ENCODE measurements around the gene GLMP. TPM values are rescaled to one million over a fixed set of nuclear protein-coding genes. Genes with fewer than 3 reads are reported as not detected.
A peak's percentile ranks its signal among the peaks of the same experiment; 100 is the strongest.

The GLMP gene
- total and polyA plus RNA-seq, 2 of the 13 experiments (the other 11 are each of a cell fraction or from before 2014, with no cell fraction given) = 44.6 to 75.8 TPM

- TF ChIP-seq E2F2 (CRISPR knock-in tag; IDR thresholded peaks at IDR 0.05; ENCODE audit: borderline replicate concordance) (no peak), ONECUT2 (CRISPR knock-in tag; IDR thresholded peaks at IDR 0.05) (no peak), PRMT3 (CRISPR knock-in tag; IDR thresholded peaks at IDR 0.05; ENCODE audit: borderline replicate concordance, low read depth) (no peak), FOXM1 (CRISPR knock-in tag; IDR thresholded peaks at IDR 0.05) (no peak), ZBTB38 (CRISPR knock-in tag; IDR thresholded peaks at IDR 0.05) (peak; percentile 26; the same call in 1 of the 2 replicates), E2F5 (CRISPR knock-in tag; conservative IDR thresholded peaks at IDR 0.05) (no peak), SYNCRIP (IDR thresholded peaks at IDR 0.05; ENCODE audit: insufficient read depth, low read depth, low read length) (no peak), ZNF24 (IDR thresholded peaks at IDR 0.05) (no peak), ZBTB34 (CRISPR knock-in tag; IDR thresholded peaks at IDR 0.05) (no peak), THRA (CRISPR knock-in tag; IDR thresholded peaks at IDR 0.05; ENCODE audit: borderline replicate concordance) (peak; percentile 21; the same call in 1 of the 2 replicates), ZNF619 (CRISPR knock-in tag; IDR thresholded peaks at IDR 0.05) (no peak), BHLHE40 (IDR thresholded peaks at IDR 0.05; ENCODE audit: low read length) (no peak), IRX3 (CRISPR knock-in tag; IDR thresholded peaks at IDR 0.05; ENCODE audit: borderline replicate concordance, low read depth) (peak; percentile 60; the same call in 1 of the 2 replicates), ZMYM2 (CRISPR knock-in tag; IDR thresholded peaks at IDR 0.05) (no peak), ZEB1 (IDR thresholded peaks at IDR 0.05; ENCODE audit: insufficient replicate concordance, low read depth) (no peak)
- TF ChIP-seq, protein P1, sequence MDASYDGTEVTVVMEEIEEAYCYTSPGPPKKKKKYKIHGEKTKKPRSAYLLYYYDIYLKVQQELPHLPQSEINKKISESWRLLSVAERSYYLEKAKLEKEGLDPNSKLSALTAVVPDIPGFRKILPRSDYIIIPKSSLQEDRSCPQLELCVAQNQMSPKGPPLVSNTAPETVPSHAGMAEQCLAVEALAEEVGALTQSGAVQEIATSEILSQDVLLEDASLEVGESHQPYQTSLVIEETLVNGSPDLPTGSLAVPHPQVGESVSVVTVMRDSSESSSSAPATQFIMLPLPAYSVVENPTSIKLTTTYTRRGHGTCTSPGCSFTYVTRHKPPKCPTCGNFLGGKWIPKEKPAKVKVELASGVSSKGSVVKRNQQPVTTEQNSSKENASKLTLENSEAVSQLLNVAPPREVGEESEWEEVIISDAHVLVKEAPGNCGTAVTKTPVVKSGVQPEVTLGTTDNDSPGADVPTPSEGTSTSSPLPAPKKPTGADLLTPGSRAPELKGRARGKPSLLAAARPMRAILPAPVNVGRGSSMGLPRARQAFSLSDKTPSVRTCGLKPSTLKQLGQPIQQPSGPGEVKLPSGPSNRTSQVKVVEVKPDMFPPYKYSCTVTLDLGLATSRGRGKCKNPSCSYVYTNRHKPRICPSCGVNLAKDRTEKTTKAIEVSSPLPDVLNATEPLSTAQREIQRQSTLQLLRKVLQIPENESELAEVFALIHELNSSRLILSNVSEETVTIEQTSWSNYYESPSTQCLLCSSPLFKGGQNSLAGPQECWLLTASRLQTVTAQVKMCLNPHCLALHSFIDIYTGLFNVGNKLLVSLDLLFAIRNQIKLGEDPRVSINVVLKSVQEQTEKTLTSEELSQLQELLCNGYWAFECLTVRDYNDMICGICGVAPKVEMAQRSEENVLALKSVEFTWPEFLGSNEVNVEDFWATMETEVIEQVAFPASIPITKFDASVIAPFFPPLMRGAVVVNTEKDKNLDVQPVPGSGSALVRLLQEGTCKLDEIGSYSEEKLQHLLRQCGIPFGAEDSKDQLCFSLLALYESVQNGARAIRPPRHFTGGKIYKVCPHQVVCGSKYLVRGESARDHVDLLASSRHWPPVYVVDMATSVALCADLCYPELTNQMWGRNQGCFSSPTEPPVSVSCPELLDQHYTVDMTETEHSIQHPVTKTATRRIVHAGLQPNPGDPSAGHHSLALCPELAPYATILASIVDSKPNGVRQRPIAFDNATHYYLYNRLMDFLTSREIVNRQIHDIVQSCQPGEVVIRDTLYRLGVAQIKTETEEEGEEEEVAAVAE (CRISPR knock-in tag; IDR thresholded peaks at IDR 0.05; ENCODE audit: borderline replicate concordance) = peak; percentile 35; the same call in 1 of the 2 replicates
- TF ChIP-seq, protein P2, sequence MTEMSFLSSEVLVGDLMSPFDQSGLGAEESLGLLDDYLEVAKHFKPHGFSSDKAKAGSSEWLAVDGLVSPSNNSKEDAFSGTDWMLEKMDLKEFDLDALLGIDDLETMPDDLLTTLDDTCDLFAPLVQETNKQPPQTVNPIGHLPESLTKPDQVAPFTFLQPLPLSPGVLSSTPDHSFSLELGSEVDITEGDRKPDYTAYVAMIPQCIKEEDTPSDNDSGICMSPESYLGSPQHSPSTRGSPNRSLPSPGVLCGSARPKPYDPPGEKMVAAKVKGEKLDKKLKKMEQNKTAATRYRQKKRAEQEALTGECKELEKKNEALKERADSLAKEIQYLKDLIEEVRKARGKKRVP (CRISPR knock-in tag; IDR thresholded peaks at IDR 0.05) = no peak
Measured at GRCh38 chr1:156338180-156338976, 42.9 kb upstream of the GLMP start, which contains the start of the genes CCT3 and TSACC (continued).
